DOHH2 (cell line): ENCODE measurements around the gene SPAG16.

Experiments
- H3F3A ChIP-seq: fragments of 200-600 bp; sonication (generic), shearing (Covaris generic); 2 replicates; pipeline ENCODE4 v1.6.0; 2016; ENCODE audit warnings: antibody characterized with exemption, mild to moderate bottlenecking; ENCODE audit not compliant: control insufficient read depth, insufficient read depth
- H3K27ac ChIP-seq: fragments of 200-600 bp; sonication (generic); 2 replicates; pipeline ENCODE4 v1.5.1; 2014; ENCODE audit warnings: low read depth, mild to moderate bottlenecking, low read length, moderate library complexity
- H3K27me3 ChIP-seq: fragments of 200-600 bp; sonication (generic); 2 replicates; pipeline ENCODE4 v1.6.1; 2014; ENCODE audit warnings: mild to moderate bottlenecking, low read length, mixed read lengths; ENCODE audit not compliant: control insufficient read depth
- H3K36me3 ChIP-seq: fragments of 200-600 bp; sonication (generic); 2 replicates; pipeline ENCODE4 v1.6.1; 2014; ENCODE audit warnings: mild to moderate bottlenecking, low read length, moderate library complexity, mixed read lengths; ENCODE audit not compliant: control insufficient read depth
- H3K4me1 ChIP-seq: fragments of 200-600 bp; sonication (generic); 2 replicates; pipeline ENCODE4 v1.6.1; 2014; ENCODE audit warnings: mild to moderate bottlenecking, low read length, mixed read lengths; ENCODE audit not compliant: control insufficient read depth
- H3K4me2 ChIP-seq: fragments of 200-600 bp; sonication (generic); 2 replicates; pipeline ENCODE4 v1.6.0; 2014; ENCODE audit warnings: mild to moderate bottlenecking, low read length, moderate library complexity
- H3K4me3 ChIP-seq: fragments of 200-600 bp; sonication (generic); 2 replicates; pipeline ENCODE4 v1.5.1; 2014; ENCODE audit warnings: mild to moderate bottlenecking, low read length, mixed read lengths
- H3K79me2 ChIP-seq: fragments of 200-600 bp; sonication (generic); 2 replicates; pipeline ENCODE4 v1.6.1; 2014; ENCODE audit warnings: mild to moderate bottlenecking, low read length, mixed read lengths; ENCODE audit not compliant: control insufficient read depth
- H3K9me2 ChIP-seq: fragments of 200-600 bp; sonication (generic); replicated peaks from 2 replicates; pipeline ENCODE4 v1.6.1; 2014; ENCODE audit warnings: mild to moderate bottlenecking, low read length, mixed read lengths; ENCODE audit not compliant: control insufficient read depth
- H3K9me3 ChIP-seq: fragments of 200-600 bp; sonication (generic); 2 replicates; pipeline ENCODE4 v1.6.1; 2014; ENCODE audit warnings: antibody characterized with exemption, low read length, mixed read lengths; ENCODE audit not compliant: control insufficient read depth, insufficient read depth
- H4K20me1 ChIP-seq: fragments of 200-600 bp; sonication (generic); 2 replicates; pipeline ENCODE4 v1.6.0; 2014; ENCODE audit warnings: low read depth, mild to moderate bottlenecking, antibody characterized with exemption, low read length, moderate library complexity; ENCODE audit not compliant: control insufficient read depth, insufficient read depth
- EZH2phosphoT487 ChIP-seq: fragments of 200-600 bp; sonication (generic); IDR thresholded peaks from 2 replicates; pipeline ENCODE4 v1.6.1; 2017; ENCODE audit warnings: borderline replicate concordance, mild to moderate bottlenecking, antibody characterized with exemption, low read length, moderate library complexity, mixed read lengths
- TF ChIP-seq, protein P1 (sequence below): fragments of 200-600 bp; sonication (generic); IDR thresholded peaks from one replicate; pipeline ENCODE4 v1.5.1; 2014; ENCODE audit warnings: antibody characterized with exemption, mild to moderate bottlenecking, low read depth, low read length; ENCODE audit not compliant: poor library complexity, severe bottlenecking

SPAG16 gene

GRCh38 chr2:213286161-213286560, 1.9 kb downstream of the SPAG16 start:
- H3K27me3 ChIP-seq: no peaks in the 10 kb centered on the region
- H3K4me2 ChIP-seq: no peak overlapping the region
- peaks cover 3% of the 10 kb centered on the region; the same call in 1 of the 2 replicates for H3K79me2 ChIP-seq
- no peaks in the 10 kb centered on the region for H3K36me3 ChIP-seq
- H3K9me2 ChIP-seq: no peaks in the 10 kb centered on the region
- no peak for TF ChIP-seq EZH2phosphoT487
- TF ChIP-seq, protein P1, sequence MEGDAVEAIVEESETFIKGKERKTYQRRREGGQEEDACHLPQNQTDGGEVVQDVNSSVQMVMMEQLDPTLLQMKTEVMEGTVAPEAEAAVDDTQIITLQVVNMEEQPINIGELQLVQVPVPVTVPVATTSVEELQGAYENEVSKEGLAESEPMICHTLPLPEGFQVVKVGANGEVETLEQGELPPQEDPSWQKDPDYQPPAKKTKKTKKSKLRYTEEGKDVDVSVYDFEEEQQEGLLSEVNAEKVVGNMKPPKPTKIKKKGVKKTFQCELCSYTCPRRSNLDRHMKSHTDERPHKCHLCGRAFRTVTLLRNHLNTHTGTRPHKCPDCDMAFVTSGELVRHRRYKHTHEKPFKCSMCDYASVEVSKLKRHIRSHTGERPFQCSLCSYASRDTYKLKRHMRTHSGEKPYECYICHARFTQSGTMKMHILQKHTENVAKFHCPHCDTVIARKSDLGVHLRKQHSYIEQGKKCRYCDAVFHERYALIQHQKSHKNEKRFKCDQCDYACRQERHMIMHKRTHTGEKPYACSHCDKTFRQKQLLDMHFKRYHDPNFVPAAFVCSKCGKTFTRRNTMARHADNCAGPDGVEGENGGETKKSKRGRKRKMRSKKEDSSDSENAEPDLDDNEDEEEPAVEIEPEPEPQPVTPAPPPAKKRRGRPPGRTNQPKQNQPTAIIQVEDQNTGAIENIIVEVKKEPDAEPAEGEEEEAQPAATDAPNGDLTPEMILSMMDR: no peak
- no peak overlapping the region for H3K27ac ChIP-seq
- no peaks in the 10 kb centered on the region for H4K20me1 ChIP-seq
- peaks cover 19% of the 10 kb centered on the region for H3K4me1 ChIP-seq
- no peaks in the 10 kb centered on the region for H3K9me3 ChIP-seq
- H3F3A ChIP-seq: no peaks in the 10 kb centered on the region
- H3K4me3 ChIP-seq: no peak overlapping the region

DNA sequence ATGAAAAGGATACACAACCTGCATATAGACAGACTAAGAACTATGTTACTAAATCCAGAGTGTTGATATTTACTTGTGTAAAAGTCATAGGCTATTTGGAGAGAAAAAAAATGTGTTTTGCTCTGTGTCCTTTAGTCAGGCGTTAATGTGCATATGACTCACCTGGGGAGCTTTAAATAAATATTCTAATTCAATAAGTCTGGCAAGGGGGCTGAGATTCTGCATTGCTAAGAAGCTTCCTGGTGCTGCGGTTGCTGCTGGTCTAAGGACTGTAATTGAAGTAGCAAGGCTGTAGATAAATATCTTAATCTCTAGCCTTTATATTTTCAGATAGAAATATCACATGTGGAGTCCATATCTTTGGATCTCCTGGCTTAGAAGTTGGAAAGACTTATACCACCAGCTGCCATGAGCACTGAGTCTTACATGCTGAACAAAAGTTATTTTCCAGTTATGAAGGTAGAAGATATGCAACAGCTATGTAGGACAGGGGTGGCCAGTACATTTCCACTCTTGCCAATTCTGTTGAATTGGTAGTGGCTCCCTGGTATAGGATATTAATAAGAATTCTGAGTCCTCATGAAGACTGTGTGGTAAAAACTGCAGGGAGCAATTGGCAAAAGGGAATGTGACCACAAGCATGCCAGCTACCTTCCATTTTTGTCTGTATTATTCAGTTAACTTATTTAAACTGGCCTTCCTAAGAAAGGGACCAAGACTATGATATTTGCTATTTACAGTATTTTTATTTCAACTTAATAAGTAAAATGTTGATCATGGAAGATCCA, 4.8 kb downstream of the SPAG16 start:
- peaks cover 3% of the 10 kb centered on the region; the same call in 1 of the 2 replicates for H3K79me2 ChIP-seq
- TF ChIP-seq EZH2phosphoT487: no peak
- TF ChIP-seq, protein P1: no peak
- H3K27me3 ChIP-seq: no peaks in the 10 kb centered on the region
- no peaks in the 10 kb centered on the region for H3K9me2 ChIP-seq
- no peaks in the 10 kb centered on the region for H4K20me1 ChIP-seq
- H3K4me2 ChIP-seq: no peak overlapping the region
- no peaks in the 10 kb centered on the region for H3K36me3 ChIP-seq
- no peaks in the 10 kb centered on the region for H3K9me3 ChIP-seq
- no peaks in the 10 kb centered on the region for H3F3A ChIP-seq
- no peak overlapping the region for H3K27ac ChIP-seq
- H3K4me3 ChIP-seq: no peak overlapping the region
- peaks cover 12% of the 10 kb centered on the region for H3K4me1 ChIP-seq

DNA sequence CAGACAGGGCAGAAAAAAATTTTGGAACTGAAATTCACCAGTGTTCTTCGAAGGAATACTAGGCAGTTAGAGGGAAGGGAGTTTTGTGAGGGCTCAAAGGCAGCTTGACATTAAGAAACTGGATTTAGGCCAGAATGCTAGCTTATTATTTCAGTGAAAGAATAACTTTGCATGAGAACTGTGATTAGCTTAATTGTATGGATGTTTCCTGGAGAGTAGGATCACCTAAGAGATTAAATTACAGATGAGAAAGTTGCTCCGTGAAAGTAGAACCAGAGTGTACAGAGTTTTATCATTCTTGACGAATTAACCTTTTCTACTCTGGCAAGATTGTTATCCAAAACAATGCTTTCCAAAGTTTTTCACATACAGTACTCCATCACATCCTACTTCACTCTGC, 6.2 kb downstream of the SPAG16 start:
- TF ChIP-seq, protein P1: no peak
- TF ChIP-seq EZH2phosphoT487: no peak
- Histone ChIP-seq H3K4me1 (peaks cover 2% of the 10 kb centered on the region), H3K4me2 (no peak overlapping the region), H3K9me2 (no peaks in the 10 kb centered on the region), H4K20me1 (no peaks in the 10 kb centered on the region), H3K79me2 (no peaks in the 10 kb centered on the region), H3K27ac (no peak overlapping the region), H3K9me3 (no peaks in the 10 kb centered on the region), H3K4me3 (no peak overlapping the region), H3K36me3 (no peaks in the 10 kb centered on the region), H3F3A (no peaks in the 10 kb centered on the region), H3K27me3 (no peaks in the 10 kb centered on the region)
